Measurements from ENCODE around the gene COPZ1. TPM values are rescaled to one million over a fixed set of nuclear protein-coding genes. Genes with fewer than 3 reads are reported as not detected.

The COPZ1 gene
- total RNA-seq, 1 experiment from 2014 or later: 293 TPM

DNA sequence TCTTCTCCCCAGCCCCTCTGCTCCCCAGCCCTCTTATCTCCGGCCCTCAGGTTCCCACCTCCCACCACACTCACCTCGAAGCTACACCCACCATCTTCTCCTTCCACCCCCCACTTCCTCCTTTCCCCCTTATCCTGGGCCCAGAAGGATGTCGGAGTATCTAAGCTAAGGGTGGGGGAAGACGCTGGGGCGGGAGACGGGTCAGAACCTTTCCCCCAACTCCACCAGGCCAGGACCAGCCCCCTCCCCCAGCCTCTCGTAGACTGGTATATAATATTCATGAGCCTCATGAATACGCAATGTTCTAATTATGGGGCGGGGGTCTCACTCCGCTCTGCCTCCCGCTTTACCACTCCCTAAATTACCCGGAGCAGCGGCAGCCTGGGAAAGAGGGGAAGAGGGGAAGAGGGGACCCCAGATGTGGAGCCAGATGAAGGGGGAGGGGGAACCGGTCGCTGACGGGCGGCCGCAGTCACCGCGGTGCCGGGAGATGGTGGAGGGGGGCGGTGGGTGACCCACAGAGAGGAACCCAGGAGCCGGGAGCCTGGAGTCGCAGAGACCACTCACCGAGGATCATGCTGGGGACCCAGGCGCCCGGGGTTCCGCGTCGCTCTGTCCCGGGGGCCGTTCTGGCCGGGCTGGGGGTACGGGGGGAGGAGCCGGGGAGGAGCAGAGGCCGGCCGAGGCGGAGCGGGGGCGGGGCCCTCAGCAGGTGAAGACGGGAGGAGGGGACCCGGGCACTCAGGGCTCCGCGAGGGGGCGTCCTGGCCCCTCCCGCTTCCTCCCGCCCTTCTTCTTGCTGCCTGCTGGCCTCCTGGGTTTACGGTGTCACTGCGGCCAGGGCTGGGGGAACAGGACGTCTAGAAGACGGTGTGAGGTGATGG is 66.0 kb downstream of the COPZ1 start:
- DNase-seq (ENCODE audit: extremely low read depth, low read depth): no peak

DNA sequence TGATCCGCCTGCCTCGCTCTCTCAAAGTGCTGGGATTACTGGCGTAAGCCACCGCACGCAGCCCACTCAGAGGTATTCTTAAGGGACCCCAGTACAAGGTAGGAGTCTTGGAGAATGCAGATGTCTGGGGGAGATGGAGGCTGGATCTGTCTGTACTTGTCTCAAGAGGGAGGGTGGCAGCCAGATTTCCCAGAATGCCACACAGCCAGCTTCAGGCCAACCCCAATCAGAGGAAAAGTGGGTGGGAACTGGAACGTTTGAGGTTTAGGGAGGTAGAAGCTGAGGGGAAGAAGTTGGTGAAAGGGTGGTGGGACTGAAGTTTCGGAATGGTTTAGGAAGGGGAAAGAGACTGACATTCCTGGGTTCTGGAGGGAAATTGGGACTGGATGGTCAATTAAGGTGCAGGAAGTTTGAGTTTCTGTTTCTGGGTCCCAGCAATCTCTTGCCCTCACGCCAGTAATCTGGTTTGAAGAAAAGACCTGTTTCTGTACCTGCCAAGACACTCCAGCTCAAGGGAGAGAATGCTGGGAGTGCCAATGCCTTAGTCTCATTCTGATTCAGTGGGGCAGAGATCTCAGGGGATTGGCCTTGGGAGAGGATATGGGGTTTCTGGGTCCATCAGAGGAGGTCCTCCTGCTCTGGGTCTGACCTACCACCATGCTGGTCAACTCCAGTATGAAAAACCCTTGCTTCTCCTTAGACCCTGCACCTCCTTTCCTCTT is 67.7 kb downstream of the COPZ1 start:
- DNase-seq (ENCODE audit: extremely low read depth, low read depth): no peak

DNA sequence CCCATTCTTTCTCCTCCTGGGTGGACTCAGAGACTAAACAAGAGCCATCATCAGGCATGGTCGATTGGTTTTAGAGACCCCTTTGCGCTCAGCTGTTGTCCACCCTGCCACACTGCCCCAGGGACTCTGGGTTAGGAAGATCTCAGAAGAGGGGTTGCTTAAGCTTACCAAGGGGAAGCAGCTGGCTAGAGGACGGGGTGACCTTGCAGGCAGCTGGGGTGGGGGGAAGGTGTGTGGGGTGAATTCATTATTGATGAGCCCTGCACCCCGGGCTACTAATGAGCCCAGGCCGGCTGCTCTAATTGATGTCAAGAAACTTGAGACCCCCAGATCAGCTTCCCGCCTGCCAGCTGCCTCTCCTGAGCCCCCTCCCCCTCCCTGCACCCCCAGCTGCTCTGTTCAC is 68.3 kb downstream of the COPZ1 start:
- no peak for DNase-seq (ENCODE audit: extremely low read depth, low read depth)

DNA sequence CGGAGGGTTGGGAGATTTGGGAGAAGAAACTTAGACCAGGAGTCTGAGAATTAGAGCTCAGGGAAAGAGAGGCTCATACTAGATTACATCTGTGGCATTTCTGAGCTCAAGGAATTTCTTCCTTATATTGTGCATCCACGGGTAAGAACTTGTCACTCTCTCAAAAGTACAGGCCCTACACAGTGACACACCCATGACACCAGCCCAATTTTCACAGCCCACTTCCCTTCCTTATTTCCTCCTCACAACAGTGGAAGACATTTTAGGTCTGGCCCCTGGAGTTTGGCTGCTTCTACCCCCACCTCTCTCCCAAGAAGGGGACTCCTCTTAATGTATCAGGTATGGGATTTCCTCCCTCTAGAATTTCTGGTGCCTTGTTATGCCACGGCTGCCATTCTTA is 68.8 kb downstream of the COPZ1 start:
- no peak for DNase-seq (ENCODE audit: extremely low read depth, low read depth)

DNA sequence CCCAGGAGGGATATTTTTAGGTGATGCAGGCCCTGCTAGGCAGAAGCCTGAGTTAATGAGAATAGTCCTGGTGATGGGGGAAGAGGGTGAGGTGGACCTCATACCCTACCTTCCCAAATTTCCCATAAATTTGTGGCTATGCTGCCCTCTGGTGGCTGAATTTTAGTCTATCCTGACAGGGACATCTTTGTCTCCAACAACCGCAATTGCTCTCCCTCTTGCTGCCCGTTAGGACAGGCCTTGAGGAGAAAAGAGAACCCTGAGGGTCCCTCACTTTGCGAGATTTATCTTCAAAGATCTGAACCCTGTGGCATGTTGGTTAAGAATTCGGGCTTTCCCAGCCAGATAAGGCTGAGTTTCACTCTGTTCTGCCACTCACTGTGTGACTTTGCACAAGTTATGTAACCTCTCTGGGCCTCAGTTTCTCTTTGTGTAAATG is 69.4 kb downstream of the COPZ1 start:
- DNase-seq (ENCODE audit: extremely low read depth, low read depth): peak; percentile 48

DNA sequence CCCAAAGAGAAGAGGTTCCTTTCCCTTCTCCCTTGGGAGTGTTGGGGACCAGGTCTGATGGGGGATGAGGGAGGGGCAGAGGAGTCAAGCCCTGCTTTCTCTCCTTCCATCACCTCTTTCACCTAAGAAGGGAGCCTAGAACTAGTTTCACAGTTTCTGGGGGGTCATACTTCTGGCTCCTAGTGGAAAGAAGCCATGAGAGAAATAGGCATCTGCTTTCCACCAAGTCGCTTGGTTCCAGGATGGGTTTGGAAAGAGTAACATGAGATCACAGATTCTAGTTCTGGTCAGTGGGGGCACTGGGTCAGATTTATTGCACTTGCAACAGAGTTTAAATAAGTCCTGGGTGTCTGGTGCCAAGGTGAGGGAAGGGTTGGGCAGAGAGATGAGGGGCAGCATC is 70.1 kb downstream of the COPZ1 start:
- no peak for DNase-seq (ENCODE audit: extremely low read depth, low read depth)

DNA sequence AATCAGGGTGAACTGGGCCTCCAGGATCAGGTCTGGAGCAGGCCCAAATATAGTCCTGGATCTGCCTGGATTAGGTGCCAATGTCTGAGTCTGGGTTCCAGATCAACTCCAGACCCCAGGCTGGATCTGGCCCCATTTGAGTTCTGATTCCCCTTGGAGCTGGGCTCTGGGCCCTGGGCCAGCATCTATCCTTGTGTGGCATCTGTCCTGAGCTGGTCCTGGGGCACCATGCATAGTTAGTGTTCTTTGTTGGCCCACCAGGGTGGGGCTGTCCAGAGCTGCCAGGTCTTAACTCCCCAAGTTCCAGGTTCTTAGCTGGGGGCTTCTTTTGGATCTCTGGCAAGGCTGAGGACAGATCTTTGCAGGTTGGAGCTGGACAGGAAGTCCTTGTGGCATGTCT is 70.6 kb downstream of the COPZ1 start:
- DNase-seq (ENCODE audit: extremely low read depth, low read depth): no peak

DNA sequence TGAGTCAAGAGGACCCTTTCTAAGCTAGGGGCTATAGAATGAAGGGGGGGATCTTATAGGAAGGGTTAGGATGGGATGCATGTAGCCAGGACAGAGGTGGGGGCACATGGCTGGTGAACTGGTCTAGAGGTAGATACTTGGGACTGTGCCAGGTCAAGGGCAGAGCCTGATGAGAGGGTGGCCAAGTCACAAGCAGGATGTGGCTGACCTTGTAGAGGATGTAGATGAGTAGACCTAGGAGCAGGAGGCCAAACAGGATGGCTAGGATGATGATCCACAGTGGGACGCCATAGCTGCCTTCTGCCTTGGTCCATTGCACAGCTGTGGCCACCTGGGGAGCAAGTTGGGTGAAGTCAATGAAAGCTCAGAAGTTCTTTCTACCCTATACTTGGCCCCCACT is 72.2 kb downstream of the COPZ1 start:
- no peak for DNase-seq (ENCODE audit: extremely low read depth, low read depth)

DNA sequence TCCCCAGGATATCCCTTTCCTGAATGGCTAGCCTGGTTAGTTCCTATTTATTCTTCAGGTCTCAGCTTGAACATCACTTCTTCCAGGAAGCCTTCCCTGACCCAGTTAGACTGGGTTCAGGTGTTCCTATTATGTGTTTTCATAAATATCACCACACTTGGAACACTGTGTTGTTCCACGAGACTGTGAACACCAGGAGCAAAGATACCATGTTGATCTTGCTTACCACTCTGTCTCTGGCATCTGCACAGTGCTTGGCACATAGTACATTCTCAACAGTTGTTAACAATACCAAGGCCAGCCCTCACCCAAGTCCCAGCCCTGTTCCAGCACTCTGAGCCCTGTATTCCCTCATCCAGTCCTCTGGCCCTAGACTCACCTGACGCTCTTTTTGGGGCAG is 73.3 kb downstream of the COPZ1 start:
- no peak for DNase-seq (ENCODE audit: extremely low read depth, low read depth)

DNA sequence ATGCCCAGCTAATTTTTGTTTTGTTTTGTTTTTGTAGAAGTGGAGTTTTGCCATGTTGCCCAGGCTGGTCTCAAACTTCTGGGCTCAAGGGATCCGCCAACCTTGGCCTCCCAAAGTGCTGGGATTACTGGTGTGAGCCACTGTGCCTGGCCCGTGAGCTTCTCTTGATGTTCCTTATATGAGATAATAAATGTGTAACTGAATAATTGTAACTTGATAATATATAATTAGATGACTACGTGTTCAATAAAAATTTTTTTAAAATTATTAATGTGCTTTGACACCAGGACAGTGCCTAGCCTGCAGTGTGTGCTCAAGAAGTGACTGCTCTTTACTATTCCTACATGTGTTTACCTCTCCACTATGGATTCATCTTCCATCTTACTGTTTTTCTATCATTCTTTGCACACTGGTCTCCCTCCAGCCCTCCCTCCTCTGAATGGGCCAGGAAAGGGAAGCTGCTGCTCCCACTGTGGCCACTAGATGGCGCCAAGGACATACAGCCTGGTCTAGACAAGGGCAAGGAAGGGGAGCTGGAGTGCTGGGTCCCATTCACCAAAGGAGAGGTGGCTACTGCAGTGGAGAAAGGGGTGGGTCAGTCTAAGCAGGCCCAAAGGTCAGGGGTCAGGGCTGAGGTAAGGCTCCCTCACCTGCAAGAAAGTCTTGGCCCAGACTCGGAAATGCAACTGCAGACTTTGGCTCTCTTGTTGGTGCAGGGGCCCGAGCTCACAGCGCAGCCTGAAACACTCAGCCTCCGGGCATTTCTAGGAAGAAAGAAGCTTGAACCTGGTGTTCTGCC is 74.3 kb downstream of the COPZ1 start:
- DNase-seq (ENCODE audit: extremely low read depth, low read depth): peak; percentile 83

DNA sequence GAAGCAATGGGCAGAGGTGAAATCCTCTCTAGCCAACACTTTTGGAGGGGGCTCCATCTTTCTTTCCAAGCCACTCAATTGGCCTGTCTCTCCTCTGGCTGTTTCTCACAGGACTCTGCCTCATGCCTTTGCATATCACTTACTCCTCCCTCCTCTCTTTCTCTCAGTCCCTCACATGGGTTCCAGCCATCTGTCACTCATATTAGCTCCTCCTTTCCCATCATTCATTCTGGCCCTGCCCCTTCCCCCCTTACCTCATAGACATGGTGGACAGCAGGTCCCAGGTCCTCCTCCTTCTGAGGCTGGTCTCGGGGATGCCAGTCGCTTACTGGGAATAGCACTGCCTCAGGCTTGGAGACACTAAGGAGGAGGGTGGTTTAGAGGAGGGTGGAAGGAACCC is 76.2 kb downstream of the COPZ1 start:
- no peak for DNase-seq (ENCODE audit: extremely low read depth, low read depth)

Small RNA genes lying within 50 kb of the gene (small RNA-seq; reads per million reads assigned to genes)
- gene MIR148B (16.8 to 401 reads per million in 2 experiments), gene RN7SL744P (0 reads per million in 2 experiments), gene RNU6-950P (0 reads per million in 2 experiments)

Other genes starting within 250 kb of the COPZ1 start
- gene SMUG1, start 136.1 kb upstream of the COPZ1 start, total RNA-seq (2014; rRNA removed; shearing (Covaris generic)): 44.2 and 49.8 TPM in 2 replicates
- gene CBX5, start 45.0 kb upstream of the COPZ1 start, total RNA-seq (2014; rRNA removed; shearing (Covaris generic)): 41.6 and 48.5 TPM in 2 replicates
- 612 and 670 TPM in 2 replicates for gene HNRNPA1, start 44.4 kb upstream of the COPZ1 start, total RNA-seq (2014; rRNA removed; shearing (Covaris generic))
- gene NFE2, start 24.1 kb upstream of the COPZ1 start, total RNA-seq (2014; rRNA removed; shearing (Covaris generic)): 0.69 and 0.72 TPM in 2 replicates
- not detected in 2 replicates for gene GPR84, start 39.4 kb downstream of the COPZ1 start, total RNA-seq (2014; rRNA removed; shearing (Covaris generic))
- gene ZNF385A, start 59.6 kb downstream of the COPZ1 start, total RNA-seq (2014; rRNA removed; shearing (Covaris generic)): 5.3 and 5.5 TPM in 2 replicates
- gene ITGA5, start 94.1 kb downstream of the COPZ1 start, total RNA-seq (2014; rRNA removed; shearing (Covaris generic)): 31.2 and 36.1 TPM in 2 replicates
- not detected in 2 replicates for gene GTSF1, start 148.5 kb downstream of the COPZ1 start, total RNA-seq (2014; rRNA removed; shearing (Covaris generic))
- not detected in 2 replicates for gene NCKAP1L, start 172.6 kb downstream of the COPZ1 start, total RNA-seq (2014; rRNA removed; shearing (Covaris generic))
- gene PDE1B, start 224.5 kb downstream of the COPZ1 start, total RNA-seq (2014; rRNA removed; shearing (Covaris generic)): not detected in 2 replicates